Breast epithelium (tissue), 3 donors: ENCODE results near the gene RELN.

Source experiments
- CTCF ChIP-seq, 3 donors: fragments of 450-650 bp; IDR thresholded peaks; one replicate each; pipeline ENCODE4 v1.5.1; 2016 to 2017; ENCODE audit warnings: antibody characterized with exemption in 3 of 3, mild to moderate bottlenecking in 3 of 3, moderate library complexity in 3 of 3
- POLR2A ChIP-seq: fragments of 450-650 bp; IDR thresholded peaks from one replicate; pipeline ENCODE4 v1.6.1; 2016; ENCODE audit warnings: antibody characterized with exemption, mild to moderate bottlenecking, moderate library complexity

- TF ChIP-seq CTCF (IDR thresholded peaks at IDR 0.05) = no peak
- TF ChIP-seq POLR2A = no peak
These were observed 51.8 kb downstream of the RELN start for GRCh38 chr7:103937680-103938079.
